ENCODE data around the gene SDK1. TPM values are rescaled to one million over a fixed set of nuclear protein-coding genes. Genes with fewer than 3 reads are reported as not detected.

The SDK1 gene
- total and polyA plus RNA-seq, 4 donors: 10.4 to 11.6 (median 11.0) TPM

- Histone ChIP-seq H3K27ac (ENCODE audit: low read depth, low read length) (no peak overlapping the region), H3K9me3 (ENCODE audit: control insufficient read depth, insufficient read depth, low read length) (no peaks in the 10 kb centered on the region), H3K4me3 (ENCODE audit: low read depth, low read length) (no peak overlapping the region), H3K36me3 (ENCODE audit: control insufficient read depth, insufficient read depth, low read length) (peaks cover 45% of the 10 kb centered on the region), H3K4me1 (ENCODE audit: control insufficient read depth, insufficient read depth, low read length) (no peaks in the 10 kb centered on the region), H3K27me3 (ENCODE audit: control insufficient read depth, insufficient read depth, low read length) (no peaks in the 10 kb centered on the region)
- WGBS (ENCODE audit: insufficient coverage): 83% methylated on average over 31 of the region's 34 CpGs
- peak in 1 of 6 donors; percentile 29 for DNase-seq (ENCODE audit: low read depth in 4 of 6, low spot score in 6 of 6)
These were observed 874.4 kb downstream of the SDK1 start for GRCh38 chr7:4175346-4175973.

- H3K27ac ChIP-seq (ENCODE audit: low read depth, low read length): no peak overlapping the region
- WGBS (ENCODE audit: insufficient coverage): 92% methylated on average over 6 of the region's 6 CpGs
- H3K9me3 ChIP-seq (ENCODE audit: control insufficient read depth, insufficient read depth, low read length): no peaks in the 10 kb centered on the region
- H3K4me1 ChIP-seq (ENCODE audit: control insufficient read depth, insufficient read depth, low read length): no peaks in the 10 kb centered on the region
- DNase-seq (ENCODE audit: low read depth in 4 of 6, low spot score in 6 of 6): no peak
- H3K27me3 ChIP-seq (ENCODE audit: control insufficient read depth, insufficient read depth, low read length): no peaks in the 10 kb centered on the region
- peaks cover 51% of the 10 kb centered on the region for H3K36me3 ChIP-seq (ENCODE audit: control insufficient read depth, insufficient read depth, low read length)
- H3K4me3 ChIP-seq (ENCODE audit: low read depth, low read length): no peak overlapping the region
These were observed 875.9 kb downstream of the SDK1 start for GRCh38 chr7:4177001-4177400.

- WGBS (ENCODE audit: insufficient coverage): 99% methylated on average over 16 of the region's 16 CpGs
- no peaks in the 10 kb centered on the region for H3K4me1 ChIP-seq (ENCODE audit: control insufficient read depth, insufficient read depth, low read length)
- peaks cover 51% of the 10 kb centered on the region for H3K36me3 ChIP-seq (ENCODE audit: control insufficient read depth, insufficient read depth, low read length)
- H3K27me3 ChIP-seq (ENCODE audit: control insufficient read depth, insufficient read depth, low read length): no peaks in the 10 kb centered on the region
- DNase-seq (ENCODE audit: low read depth in 4 of 6, low spot score in 6 of 6): no peak
- no peak overlapping the region for H3K4me3 ChIP-seq (ENCODE audit: low read depth, low read length)
- H3K27ac ChIP-seq (ENCODE audit: low read depth, low read length): no peak overlapping the region
- no peaks in the 10 kb centered on the region for H3K9me3 ChIP-seq (ENCODE audit: control insufficient read depth, insufficient read depth, low read length)
These were observed 877.4 kb downstream of the SDK1 start for GRCh38 chr7:4178416-4178815.

- Histone ChIP-seq H3K4me1 (ENCODE audit: control insufficient read depth, insufficient read depth, low read length) (no peaks in the 10 kb centered on the region), H3K27me3 (ENCODE audit: control insufficient read depth, insufficient read depth, low read length) (no peaks in the 10 kb centered on the region), H3K9me3 (ENCODE audit: control insufficient read depth, insufficient read depth, low read length) (no peaks in the 10 kb centered on the region), H3K36me3 (ENCODE audit: control insufficient read depth, insufficient read depth, low read length) (peaks cover 47% of the 10 kb centered on the region), H3K4me3 (ENCODE audit: low read depth, low read length) (no peak overlapping the region), H3K27ac (ENCODE audit: low read depth, low read length) (no peak overlapping the region)
- WGBS (ENCODE audit: insufficient coverage): 80% methylated on average over 21 of the region's 23 CpGs
- DNase-seq (ENCODE audit: low read depth in 4 of 6, low spot score in 6 of 6): no peak
These were observed 878.0 kb downstream of the SDK1 start for GRCh38 chr7:4178916-4179687.

- no peaks in the 10 kb centered on the region for H3K4me1 ChIP-seq (ENCODE audit: control insufficient read depth, insufficient read depth, low read length)
- no peak for DNase-seq (ENCODE audit: low read depth in 4 of 6, low spot score in 6 of 6)
- no peak overlapping the region for H3K4me3 ChIP-seq (ENCODE audit: low read depth, low read length)
- H3K36me3 ChIP-seq (ENCODE audit: control insufficient read depth, insufficient read depth, low read length): peaks cover 41% of the 10 kb centered on the region
- H3K27ac ChIP-seq (ENCODE audit: low read depth, low read length): no peak overlapping the region
- no peaks in the 10 kb centered on the region for H3K27me3 ChIP-seq (ENCODE audit: control insufficient read depth, insufficient read depth, low read length)
- WGBS (ENCODE audit: insufficient coverage): 94% methylated on average over 24 of the region's 24 CpGs
- H3K9me3 ChIP-seq (ENCODE audit: control insufficient read depth, insufficient read depth, low read length): no peaks in the 10 kb centered on the region
These were observed 878.8 kb downstream of the SDK1 start for GRCh38 chr7:4179688-4180380.

GRCh38 chr7:4181446-4181845 is 880.4 kb downstream of the SDK1 start:
- peaks cover 38% of the 10 kb centered on the region for H3K36me3 ChIP-seq (ENCODE audit: control insufficient read depth, insufficient read depth, low read length)
- no peak for DNase-seq (ENCODE audit: low read depth in 4 of 6, low spot score in 6 of 6)
- H3K27ac ChIP-seq (ENCODE audit: low read depth, low read length): no peak overlapping the region
- no peak overlapping the region for H3K4me3 ChIP-seq (ENCODE audit: low read depth, low read length)
- peaks cover 11% of the 10 kb centered on the region for H3K4me1 ChIP-seq (ENCODE audit: control insufficient read depth, insufficient read depth, low read length)
- H3K9me3 ChIP-seq (ENCODE audit: control insufficient read depth, insufficient read depth, low read length): no peaks in the 10 kb centered on the region
- no peaks in the 10 kb centered on the region for H3K27me3 ChIP-seq (ENCODE audit: control insufficient read depth, insufficient read depth, low read length)
- 88% methylated on average over 7 of the region's 7 CpGs for WGBS (ENCODE audit: insufficient coverage)

GRCh38 chr7:4182605-4183300 is 881.7 kb downstream of the SDK1 start:
- no peaks in the 10 kb centered on the region for H3K27me3 ChIP-seq (ENCODE audit: control insufficient read depth, insufficient read depth, low read length)
- WGBS (ENCODE audit: insufficient coverage): 94% methylated on average over 10 of the region's 10 CpGs

GRCh38 chr7:4184653-4185052 is 883.6 kb downstream of the SDK1 start:
- no peaks in the 10 kb centered on the region for H3K9me3 ChIP-seq (ENCODE audit: control insufficient read depth, insufficient read depth, low read length)
- no peaks in the 10 kb centered on the region for H3K27me3 ChIP-seq (ENCODE audit: control insufficient read depth, insufficient read depth, low read length)
- DNase-seq (ENCODE audit: low read depth in 4 of 6, low spot score in 6 of 6): no peak
- no peak overlapping the region for H3K27ac ChIP-seq (ENCODE audit: low read depth, low read length)
- H3K36me3 ChIP-seq (ENCODE audit: control insufficient read depth, insufficient read depth, low read length): peaks cover 26% of the 10 kb centered on the region
- peaks cover 23% of the 10 kb centered on the region for H3K4me1 ChIP-seq (ENCODE audit: control insufficient read depth, insufficient read depth, low read length)
- WGBS (ENCODE audit: insufficient coverage): 99% methylated on average over 4 of the region's 4 CpGs
- H3K4me3 ChIP-seq (ENCODE audit: low read depth, low read length): no peak overlapping the region

More at GRCh38 chr7:4182605-4183300, 881.7 kb downstream of the SDK1 start:
- no peak overlapping the region for H3K4me3 ChIP-seq (ENCODE audit: low read depth, low read length)
- H3K27ac ChIP-seq (ENCODE audit: low read depth, low read length): no peak overlapping the region
- H3K4me1 ChIP-seq (ENCODE audit: control insufficient read depth, insufficient read depth, low read length): peaks cover 15% of the 10 kb centered on the region
- DNase-seq (ENCODE audit: low read depth in 4 of 6, low spot score in 6 of 6): no peak
- H3K36me3 ChIP-seq (ENCODE audit: control insufficient read depth, insufficient read depth, low read length): peaks cover 37% of the 10 kb centered on the region
- H3K9me3 ChIP-seq (ENCODE audit: control insufficient read depth, insufficient read depth, low read length): no peaks in the 10 kb centered on the region

- H3K27me3 ChIP-seq (ENCODE audit: control insufficient read depth, insufficient read depth, low read length): no peaks in the 10 kb centered on the region
- DNase-seq (ENCODE audit: low read depth in 4 of 6, low spot score in 6 of 6): no peak
- peaks cover 21% of the 10 kb centered on the region for H3K36me3 ChIP-seq (ENCODE audit: control insufficient read depth, insufficient read depth, low read length)
- H3K4me3 ChIP-seq (ENCODE audit: low read depth, low read length): no peak overlapping the region
- H3K9me3 ChIP-seq (ENCODE audit: control insufficient read depth, insufficient read depth, low read length): no peaks in the 10 kb centered on the region
- peaks cover 26% of the 10 kb centered on the region for H3K4me1 ChIP-seq (ENCODE audit: control insufficient read depth, insufficient read depth, low read length)
- H3K27ac ChIP-seq (ENCODE audit: low read depth, low read length): no peak overlapping the region
- WGBS (ENCODE audit: insufficient coverage): 97% methylated on average over 6 of the region's 6 CpGs
These were observed 884.1 kb downstream of the SDK1 start for GRCh38 chr7:4185136-4185535.

All from spinal cord (tissue), 10 donors.